ENCODE results near the gene LGALS9B. TPM values are rescaled to one million over a fixed set of nuclear protein-coding genes. Genes with fewer than 3 reads are reported as not detected.
"Not testable (repeated sequence)": the region's sequence is repeated elsewhere in the genome, so short reads cannot be mapped to it uniquely, and the experiment has no call there.

LGALS9B gene
- total and polyA plus RNA-seq, 3 donors from 2014 or later: 0.34 TPM; not detected in 2

DNA sequence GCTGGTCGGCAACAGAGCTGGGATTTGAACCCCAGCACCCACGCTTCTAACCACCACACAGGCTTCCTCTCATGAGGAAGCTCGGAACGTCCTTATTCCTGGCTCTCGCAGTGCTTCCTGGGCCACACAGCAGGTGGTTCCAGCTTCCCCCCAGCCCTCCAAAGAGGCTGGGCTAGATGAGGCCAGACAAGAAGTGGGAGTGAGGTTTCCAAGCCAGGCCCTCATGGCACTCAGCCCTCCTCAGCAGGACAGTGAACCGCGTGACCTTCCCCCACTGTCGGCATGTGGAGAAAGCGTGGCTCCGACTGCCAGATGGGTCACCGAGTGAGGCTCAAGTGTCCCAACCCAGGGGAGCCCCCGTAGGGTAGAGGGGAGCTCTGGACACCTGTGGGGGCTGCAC, 1.8 kb downstream of the LGALS9B start:
- no CpG with 5 or more reads among the region's 12 CpGs for WGBS, 2 donors
- H3K4me3 ChIP-seq; DNase-seq; H3K9me3 ChIP-seq; intact Hi-C loops (cut with DNase I; ENCODE audit: low total_unique reads); H3K36me3 ChIP-seq (ENCODE audit: low read depth, missing control alignments); H3K4me1 ChIP-seq; H3K27me3 ChIP-seq; H3K27ac ChIP-seq: not testable (repeated sequence)

DNA sequence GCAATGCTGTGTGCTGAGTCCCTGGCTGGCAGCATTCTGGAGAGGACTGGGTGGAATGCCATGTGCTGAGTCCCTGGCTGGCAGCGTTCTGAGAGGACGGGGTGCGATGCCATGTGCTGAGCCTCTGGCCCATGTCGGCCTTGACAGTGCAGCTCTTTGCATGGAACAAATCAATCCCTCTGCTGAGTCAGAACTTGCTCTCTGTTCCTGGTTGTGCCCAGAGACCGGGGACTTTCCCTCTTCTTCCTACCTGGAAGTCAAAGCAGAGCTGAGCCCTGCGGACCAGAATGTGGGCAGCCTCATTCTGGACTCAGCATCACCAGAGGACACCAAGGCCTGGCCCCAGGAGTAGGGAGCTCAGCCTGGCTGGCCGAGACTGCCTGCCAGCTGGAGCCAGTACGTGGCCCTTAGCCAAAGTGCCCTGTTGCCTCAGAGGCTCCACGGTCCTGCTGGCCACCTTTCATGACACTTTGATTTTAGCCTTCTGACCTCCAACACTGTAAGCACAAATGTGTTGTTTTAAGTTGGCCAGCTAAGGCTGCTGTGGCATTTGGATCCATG, 2.4 kb downstream of the LGALS9B start:
- H3K9me3 ChIP-seq; H3K27ac ChIP-seq; H3K36me3 ChIP-seq (ENCODE audit: low read depth, missing control alignments); H3K4me3 ChIP-seq; DNase-seq; H3K27me3 ChIP-seq; intact Hi-C loops (cut with DNase I; ENCODE audit: low total_unique reads); H3K4me1 ChIP-seq: not testable (repeated sequence)
- 82% methylated on average over 4 of the region's 9 CpGs; no CpG with 5 or more reads in 1 of the 2 donors for WGBS, 2 donors

DNA sequence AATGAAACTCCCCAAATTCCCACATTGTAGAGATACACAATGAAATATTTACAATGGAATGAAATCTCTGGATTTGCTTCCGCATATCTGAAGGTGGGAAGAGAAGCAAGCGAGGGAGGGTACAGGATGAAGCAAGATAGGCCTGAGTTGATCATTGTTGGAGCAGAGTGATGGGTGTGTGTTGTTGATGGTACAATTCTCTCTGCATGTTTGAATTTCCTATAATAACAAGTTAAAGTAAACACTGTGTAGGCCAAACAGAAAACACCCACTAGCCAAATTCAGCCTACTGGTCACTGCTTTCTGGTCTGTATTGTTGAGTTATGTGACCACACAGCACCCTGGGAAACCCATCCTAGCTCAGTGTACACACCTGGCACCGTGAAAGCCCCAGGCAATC, 5.2 kb downstream of the LGALS9B start:
- no CpG with 5 or more reads among the region's 3 CpGs for WGBS, 2 donors
- H3K9me3 ChIP-seq; H3K27ac ChIP-seq; H3K36me3 ChIP-seq (ENCODE audit: low read depth, missing control alignments); DNase-seq; H3K4me3 ChIP-seq; H3K4me1 ChIP-seq; H3K27me3 ChIP-seq; intact Hi-C loops (cut with DNase I; ENCODE audit: low total_unique reads): not testable (repeated sequence)

DNA sequence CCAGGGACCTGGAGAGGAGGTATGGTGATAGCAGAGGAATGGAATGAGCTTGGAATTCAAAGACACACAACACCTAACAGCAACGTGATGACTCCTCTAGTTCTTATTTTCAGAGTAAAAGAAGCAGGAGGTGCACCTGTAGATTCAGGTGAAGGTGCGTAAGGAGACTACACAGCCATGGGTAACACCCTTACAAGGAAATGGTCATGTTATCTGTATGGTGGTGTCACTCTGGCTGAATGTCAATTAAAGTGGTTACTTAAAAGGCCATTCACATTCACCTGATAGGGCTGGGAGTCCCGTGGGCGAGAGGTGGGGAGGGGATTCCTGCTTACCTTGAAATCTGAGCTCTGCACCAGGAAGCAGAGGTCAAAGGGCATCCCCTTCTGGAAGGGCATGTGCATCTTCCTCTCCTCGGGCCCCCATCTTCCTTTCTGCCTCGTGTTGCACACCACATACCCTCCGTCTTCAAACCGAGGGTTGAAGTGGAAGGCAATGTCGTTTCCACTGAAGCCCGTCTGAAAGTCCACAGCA, 9.4 kb downstream of the LGALS9B start:
- H3K9me3 ChIP-seq; H3K4me3 ChIP-seq; H3K27me3 ChIP-seq; H3K4me1 ChIP-seq; intact Hi-C loops (cut with DNase I; ENCODE audit: low total_unique reads); H3K36me3 ChIP-seq (ENCODE audit: low read depth, missing control alignments); DNase-seq; H3K27ac ChIP-seq: not testable (repeated sequence)
- no CpG with 5 or more reads among the region's 10 CpGs for WGBS, 2 donors

DNA sequence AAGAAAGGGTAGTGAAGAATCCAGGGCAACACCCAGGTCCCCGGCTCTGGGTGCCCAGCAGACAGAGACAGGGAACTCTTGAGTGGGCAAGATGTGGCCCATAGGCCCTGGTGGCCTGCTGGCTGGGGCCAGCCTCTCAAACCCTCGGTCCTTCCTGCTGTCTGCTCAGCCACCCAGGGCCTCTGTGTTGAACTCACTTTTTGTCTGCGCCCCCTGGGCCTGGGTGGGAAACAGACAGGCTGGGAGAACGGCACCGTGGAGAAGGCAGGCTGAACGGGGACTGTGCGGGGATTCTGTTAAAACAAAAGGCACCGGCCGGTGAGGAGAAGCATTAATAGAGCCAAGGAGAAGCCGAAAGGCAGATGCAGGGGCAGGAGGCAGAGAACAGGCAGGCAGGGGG, 12.2 kb downstream of the LGALS9B start:
- H3K27me3 ChIP-seq; H3K4me3 ChIP-seq; H3K4me1 ChIP-seq; H3K9me3 ChIP-seq; DNase-seq; H3K27ac ChIP-seq; H3K36me3 ChIP-seq (ENCODE audit: low read depth, missing control alignments); intact Hi-C loops (cut with DNase I; ENCODE audit: low total_unique reads): not testable (repeated sequence)
- 89% methylated on average over 3 of the region's 10 CpGs; no CpG with 5 or more reads in 1 of the 2 donors for WGBS, 2 donors

DNA sequence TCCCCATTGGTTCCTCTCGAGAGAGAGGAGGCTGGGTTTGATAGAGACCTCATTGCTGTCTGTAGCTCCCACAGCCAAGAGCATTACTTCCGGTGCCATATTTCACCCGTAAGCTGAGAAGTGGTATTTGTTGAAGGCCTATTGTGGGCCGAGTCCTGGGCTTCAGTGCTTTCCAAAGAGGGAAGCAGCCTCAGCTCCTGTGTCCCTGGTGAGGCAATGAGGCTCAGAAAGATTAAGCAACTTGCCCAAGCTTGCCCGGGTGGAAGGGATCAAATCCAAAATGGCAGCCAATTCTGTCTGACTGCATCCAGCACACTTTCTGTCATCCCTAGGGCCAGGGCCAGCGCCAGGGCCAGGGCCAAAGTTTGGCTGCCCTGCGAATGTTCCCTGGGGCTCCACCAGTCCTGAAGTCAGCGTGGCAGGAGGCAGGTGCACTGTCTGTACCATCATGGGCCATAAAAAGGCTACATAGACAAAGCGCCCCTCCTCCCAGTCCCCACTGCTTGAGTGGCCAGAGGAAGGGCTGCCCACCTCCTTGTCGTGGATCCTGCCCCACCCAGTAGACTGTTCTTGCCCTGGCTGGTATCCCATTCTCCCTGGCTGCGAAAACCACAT, 13.4 kb downstream of the LGALS9B start:
- H3K4me3 ChIP-seq; H3K36me3 ChIP-seq (ENCODE audit: low read depth, missing control alignments); DNase-seq; H3K27me3 ChIP-seq; H3K4me1 ChIP-seq; H3K9me3 ChIP-seq; H3K27ac ChIP-seq; intact Hi-C loops (cut with DNase I; ENCODE audit: low total_unique reads): not testable (repeated sequence)
- no CpG with 5 or more reads among the region's 11 CpGs for WGBS, 2 donors

DNA sequence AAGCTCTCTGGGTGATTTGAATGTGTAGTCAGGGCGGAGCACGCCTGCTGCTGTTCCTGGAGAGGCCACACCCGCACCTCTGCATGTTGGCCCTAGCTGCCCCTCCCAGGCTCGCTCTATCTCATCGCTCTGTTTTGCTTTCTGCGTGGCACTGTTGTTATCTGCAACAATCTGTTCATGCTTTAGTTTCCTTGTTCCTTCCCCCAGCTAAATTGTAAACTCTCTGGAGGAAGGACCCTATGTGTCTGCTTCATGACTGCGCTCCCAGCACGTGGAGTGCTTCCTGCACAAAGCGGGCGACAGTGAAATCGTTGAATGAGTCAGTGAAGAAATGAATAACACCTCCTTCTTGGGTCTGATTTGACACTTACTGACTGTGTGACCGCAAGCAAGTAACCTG, 16.5 kb downstream of the LGALS9B start:
- WGBS, 2 donors: 87% methylated on average over 5 of the region's 12 CpGs; no CpG with 5 or more reads in 1 of the 2 donors
- H3K9me3 ChIP-seq; intact Hi-C loops (cut with DNase I; ENCODE audit: low total_unique reads); H3K4me1 ChIP-seq; H3K27me3 ChIP-seq; DNase-seq; H3K36me3 ChIP-seq (ENCODE audit: low read depth, missing control alignments); H3K27ac ChIP-seq; H3K4me3 ChIP-seq: not testable (repeated sequence)

DNA sequence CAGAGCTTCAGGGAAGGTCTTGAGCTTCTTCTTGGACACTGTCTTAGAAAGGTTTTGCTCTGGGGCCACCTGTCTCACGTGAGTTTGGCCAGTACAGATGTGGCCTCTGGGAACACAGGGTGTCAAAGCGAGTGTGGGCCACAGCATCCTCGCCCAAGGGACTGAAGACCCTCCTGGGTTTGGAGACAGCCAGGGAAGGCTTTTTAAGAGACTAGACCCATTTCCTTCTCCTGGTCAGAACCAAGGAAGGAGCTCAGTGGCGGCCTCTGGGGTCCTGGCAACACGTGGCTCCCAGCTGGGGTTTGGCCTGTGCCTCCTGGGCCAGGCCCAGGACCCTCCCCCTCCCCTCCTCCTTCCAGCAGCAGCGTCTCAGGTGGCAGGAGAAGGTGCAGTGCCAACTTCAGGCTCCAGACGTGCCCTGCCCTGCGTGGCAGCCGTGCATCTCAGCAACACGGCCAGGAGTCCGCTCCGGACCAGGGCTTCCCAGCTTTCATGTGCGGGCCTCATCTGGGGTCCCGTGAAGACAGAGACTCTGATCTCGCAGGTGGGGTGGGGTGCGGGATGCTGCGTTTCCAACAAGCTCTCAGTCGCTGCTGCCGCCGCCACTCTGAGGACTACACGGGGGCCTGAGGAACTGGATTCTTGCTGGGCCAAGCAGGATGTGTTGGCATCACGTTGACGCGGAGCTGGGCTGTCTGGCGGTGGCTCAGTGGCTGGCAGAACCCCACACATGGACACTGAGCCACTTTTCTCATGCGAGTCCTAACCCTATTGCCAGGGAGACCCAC, 19.6 kb downstream of the LGALS9B start:
- DNase-seq; H3K9me3 ChIP-seq; H3K27ac ChIP-seq; H3K4me1 ChIP-seq; intact Hi-C loops (cut with DNase I; ENCODE audit: low total_unique reads); H3K36me3 ChIP-seq (ENCODE audit: low read depth, missing control alignments); H3K4me3 ChIP-seq; H3K27me3 ChIP-seq: not testable (repeated sequence)
- WGBS, 2 donors: 90% methylated on average over 24 of the region's 26 CpGs; no CpG with 5 or more reads in 1 of the 2 donors

DNA sequence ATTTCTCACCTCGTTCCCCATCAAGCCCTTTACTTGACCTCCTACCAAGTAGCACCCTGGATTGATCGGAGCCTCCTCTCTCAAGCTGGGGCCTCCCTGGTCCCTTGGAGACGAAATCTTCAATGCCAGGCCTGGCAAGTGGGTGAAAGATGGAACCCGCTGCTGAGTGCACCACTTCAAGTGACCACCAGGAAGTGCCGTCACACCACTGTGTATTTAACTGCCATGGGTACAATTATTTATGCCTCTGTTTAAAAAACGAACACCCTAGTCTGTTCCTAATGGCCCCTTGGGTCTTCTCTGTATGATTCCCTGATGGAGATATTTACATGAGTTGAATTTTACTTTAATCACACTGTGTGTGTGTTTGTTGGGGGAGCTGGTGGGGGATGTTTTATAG, 20.4 kb downstream of the LGALS9B start:
- DNase-seq; H3K27ac ChIP-seq; H3K27me3 ChIP-seq; H3K9me3 ChIP-seq; H3K4me1 ChIP-seq; intact Hi-C loops (cut with DNase I; ENCODE audit: low total_unique reads); H3K4me3 ChIP-seq; H3K36me3 ChIP-seq (ENCODE audit: low read depth, missing control alignments): not testable (repeated sequence)
- WGBS, 2 donors: 73 to 76% methylated on average over 4 to 6 of the region's 6 CpGs

DNA sequence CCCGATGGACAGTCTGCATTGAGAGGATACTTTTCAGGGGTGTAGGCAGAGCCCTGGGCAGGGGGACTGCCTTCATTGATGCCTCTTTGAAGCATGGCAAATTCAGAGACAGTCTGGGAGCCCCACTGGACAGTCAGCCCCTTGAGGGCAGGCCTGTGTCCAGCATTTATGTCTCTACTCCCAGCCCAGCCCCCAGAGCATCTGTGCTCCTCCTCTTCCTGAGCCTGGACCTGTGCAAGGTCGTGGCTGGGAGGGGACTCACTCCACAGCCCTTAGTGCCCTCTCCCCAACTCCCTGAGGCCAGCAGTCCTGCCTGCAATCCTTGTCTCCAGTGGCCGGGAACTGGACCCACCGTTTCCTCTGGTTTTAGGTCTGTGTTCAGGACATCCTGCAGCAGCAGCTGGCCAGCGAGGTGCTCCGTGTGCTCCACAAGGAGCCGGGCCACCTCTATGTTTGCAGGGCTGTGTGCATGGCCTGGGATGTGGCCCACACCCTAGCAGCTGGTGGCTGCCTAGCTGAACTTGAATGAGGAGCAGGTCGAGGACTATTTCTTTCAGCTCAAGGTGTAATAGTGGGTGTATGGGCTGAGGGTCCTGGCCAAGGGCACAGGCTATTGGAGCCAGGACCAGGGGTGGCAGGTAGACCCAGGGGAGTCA, 22.6 kb downstream of the LGALS9B start:
- H3K4me1 ChIP-seq; H3K27ac ChIP-seq; H3K36me3 ChIP-seq (ENCODE audit: low read depth, missing control alignments); H3K9me3 ChIP-seq; DNase-seq; intact Hi-C loops (cut with DNase I; ENCODE audit: low total_unique reads); H3K27me3 ChIP-seq; H3K4me3 ChIP-seq: not testable (repeated sequence)
- 90% methylated on average over 6 of the region's 8 CpGs; no CpG with 5 or more reads in 1 of the 2 donors for WGBS, 2 donors

DNA sequence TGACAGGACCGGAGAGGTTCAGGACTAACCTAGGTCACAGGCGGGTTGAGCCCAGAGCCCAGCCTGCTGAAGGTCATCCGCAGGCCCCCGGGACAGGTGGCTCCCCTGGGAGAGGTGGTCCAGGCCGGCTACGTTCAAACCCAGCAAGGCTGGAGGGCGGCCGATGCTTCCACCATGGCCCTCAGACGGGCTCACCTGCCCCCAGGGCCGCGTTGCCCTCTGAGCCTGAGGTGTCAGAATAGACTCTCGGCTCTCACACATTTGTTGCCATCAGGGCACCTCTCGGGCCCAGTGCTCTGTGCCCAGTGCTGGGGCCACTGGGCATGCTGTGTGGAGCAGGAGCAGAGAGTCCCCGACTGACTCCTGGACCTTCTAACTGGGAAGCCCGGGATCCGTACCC, 23.2 kb downstream of the LGALS9B start:
- H3K36me3 ChIP-seq (ENCODE audit: low read depth, missing control alignments); H3K27ac ChIP-seq; DNase-seq; H3K9me3 ChIP-seq; H3K4me3 ChIP-seq; H3K4me1 ChIP-seq; H3K27me3 ChIP-seq; intact Hi-C loops (cut with DNase I; ENCODE audit: low total_unique reads): not testable (repeated sequence)
- 88 to 92% methylated on average over 8 to 15 of the region's 16 CpGs for WGBS, 2 donors
